ENCODE results near the gene DBN1.

DBN1 gene

GRCh38 chr5:177459357-177459756 lies 14.1 kb downstream of the DBN1 start:
- no peak overlapping the region for H3K4me3 ChIP-seq (ENCODE audit: low read depth, low read length)
- peaks cover 23% of the 10 kb centered on the region for H3K4me1 ChIP-seq
- no peak for TF ChIP-seq CTCF (IDR thresholded peaks at IDR 0.05; ENCODE audit: low read depth, low read length)
- no peaks in the 10 kb centered on the region for H3K9me3 ChIP-seq
- no peak for DNase-seq
- peaks cover 47% of the 10 kb centered on the region for H3K36me3 ChIP-seq
- no peaks in the 10 kb centered on the region for H3K27me3 ChIP-seq

- peak; percentile 78 for DNase-seq
These were observed 14.5 kb downstream of the DBN1 start for GRCh38 chr5:177458912-177459350.

GRCh38 chr5:177457852-177458681 lies 15.4 kb downstream of the DBN1 start:
- Histone ChIP-seq H3K4me3 (ENCODE audit: low read depth, low read length) (no peak overlapping the region), H3K4me1 (peaks cover 30% of the 10 kb centered on the region), H3K9me3 (no peaks in the 10 kb centered on the region), H3K36me3 (peaks cover 41% of the 10 kb centered on the region), H3K27me3 (no peaks in the 10 kb centered on the region)
- no peak for DNase-seq
- TF ChIP-seq CTCF (IDR thresholded peaks at IDR 0.05; ENCODE audit: low read depth, low read length) = no peak

More at GRCh38 chr5:177458912-177459350, 14.5 kb downstream of the DBN1 start:
- no peak for TF ChIP-seq CTCF (IDR thresholded peaks at IDR 0.05; ENCODE audit: low read depth, low read length)
- peaks cover 47% of the 10 kb centered on the region for H3K36me3 ChIP-seq
- H3K9me3 ChIP-seq = no peaks in the 10 kb centered on the region
- peaks cover 23% of the 10 kb centered on the region for H3K4me1 ChIP-seq
- no peaks in the 10 kb centered on the region for H3K27me3 ChIP-seq
- no peak overlapping the region for H3K4me3 ChIP-seq (ENCODE audit: low read depth, low read length)

GRCh38 chr5:177456976-177457851 lies 16.2 kb downstream of the DBN1 start:
- Histone ChIP-seq H3K36me3 (peaks cover 41% of the 10 kb centered on the region), H3K4me1 (peaks cover 30% of the 10 kb centered on the region), H3K9me3 (no peaks in the 10 kb centered on the region), H3K4me3 (ENCODE audit: low read depth, low read length) (no peak overlapping the region; the same call in 1 of the 2 replicates), H3K27me3 (no peaks in the 10 kb centered on the region)
- DNase-seq = peak; percentile 97
- TF ChIP-seq CTCF (IDR thresholded peaks at IDR 0.05; ENCODE audit: low read depth, low read length) = peak; percentile 68

GRCh38 chr5:177456591-177456964 lies 16.9 kb downstream of the DBN1 start:
- H3K36me3 ChIP-seq = peaks cover 38% of the 10 kb centered on the region
- no peak overlapping the region; the same call in 1 of the 2 replicates for H3K4me3 ChIP-seq (ENCODE audit: low read depth, low read length)
- no peak for DNase-seq
- no peak for TF ChIP-seq CTCF (IDR thresholded peaks at IDR 0.05; ENCODE audit: low read depth, low read length)
- H3K9me3 ChIP-seq = no peaks in the 10 kb centered on the region
- H3K27me3 ChIP-seq = no peaks in the 10 kb centered on the region
- peaks cover 30% of the 10 kb centered on the region for H3K4me1 ChIP-seq

Data from BE2C (cell line).